ENCODE measurements around the gene SSC5D.

SSC5D gene

GRCh38 chr19:55474269-55475265, 13.7 kb upstream of the SSC5D start:
- DNase-seq = no peak

- peak; percentile 98 for DNase-seq
Observed at GRCh38 chr19:55476100-55476775, 12.0 kb upstream of the SSC5D start, which contains the start of gene ZNF628. ZNF628 (plus strand) TSS chr19:55476617; CDS start chr19:55479911, 3,294 bp downstream.

- no peak for DNase-seq
Observed at GRCh38 chr19:55477905-55478304, 10.3 kb upstream of the SSC5D start.

GRCh38 chr19:55478364-55478763, 9.9 kb upstream of the SSC5D start:
- DNase-seq = no peak

- DNase-seq = no peak
Observed at GRCh38 chr19:55479045-55479444, 9.2 kb upstream of the SSC5D start.

GRCh38 chr19:55479451-55480230, 8.6 kb upstream of the SSC5D start:
- DNase-seq = no peak

- no peak for DNase-seq
Observed at GRCh38 chr19:55481148-55481793, 7.0 kb upstream of the SSC5D start.

- no peak for DNase-seq
Observed at GRCh38 chr19:55481794-55482155, 6.5 kb upstream of the SSC5D start.

GRCh38 chr19:55482156-55482961, 5.9 kb upstream of the SSC5D start:
- DNase-seq = no peak

- DNase-seq = no peak
Observed at GRCh38 chr19:55482967-55483705, 5.1 kb upstream of the SSC5D start.

- no peak for DNase-seq
Observed at GRCh38 chr19:55483706-55484592, 4.3 kb upstream of the SSC5D start.

GRCh38 chr19:55484593-55485438, 3.4 kb upstream of the SSC5D start, which contains the start of gene NAT14:
NAT14 (plus strand) TSS chr19:55485188; CDS start chr19:55485709, 521 bp downstream.
- DNase-seq = peak; percentile 64 to 73

GRCh38 chr19:55485439-55486011, 2.7 kb upstream of the SSC5D start:
- DNase-seq = no peak

GRCh38 chr19:55486043-55486970, 1.9 kb upstream of the SSC5D start:
- no peak for DNase-seq

GRCh38 chr19:55486971-55487923, 989 bp upstream of the SSC5D start:
- DNase-seq = no peak

Data from CD4-positive, alpha-beta T cell treated with Interferon alpha-2 for 1 hour (primary cell).